ENCODE measurements around the gene SMARCAL1. TPM values are rescaled to one million over a fixed set of nuclear protein-coding genes. Genes with fewer than 3 reads are reported as not detected.

Gene SMARCAL1
- total RNA-seq, 2 donors from 2014 or later, result 15.3 to 32.2 TPM

DNA sequence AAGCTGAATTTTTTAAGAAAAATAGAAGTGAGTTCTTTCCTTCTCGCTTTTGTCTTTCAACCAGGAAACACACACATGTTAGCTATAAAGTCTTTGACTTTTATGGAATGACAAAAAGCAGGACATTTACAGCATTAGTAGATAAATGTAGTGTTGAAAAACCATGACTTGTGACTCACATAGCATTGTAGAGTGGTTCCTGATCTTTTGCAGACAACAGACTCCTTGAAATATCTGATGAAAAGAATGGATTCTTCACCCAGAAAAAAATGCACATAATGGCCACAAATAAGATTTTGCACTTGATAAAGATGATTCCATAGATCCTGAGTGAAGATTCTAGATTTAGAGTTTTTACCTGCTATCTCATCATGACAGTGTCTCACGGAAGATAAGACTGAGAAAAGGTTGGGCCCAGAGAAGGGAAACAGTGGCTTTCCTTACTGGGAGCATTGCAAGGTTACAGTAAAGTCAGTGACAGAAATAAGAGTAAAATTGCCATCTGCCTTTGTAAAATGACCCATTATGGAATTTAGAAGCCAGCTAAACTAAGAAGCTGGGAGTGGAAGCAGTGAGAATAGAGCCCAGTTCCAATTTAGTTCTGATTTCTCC is 14.0 kb downstream of the SMARCAL1 start:
- WGBS, result 90% methylated on average over 2 of the region's 2 CpGs
- no peak for TF ChIP-seq POLR2A (IDR thresholded peaks at IDR 0.05)
- TF ChIP-seq POLR2AphosphoS5 (IDR thresholded peaks at IDR 0.05), result no peak
- intact Hi-C loops (cut with DNase I), result no loop called here

GRCh38 chr2:216426938-216427337 is 14.7 kb downstream of the SMARCAL1 start:
- WGBS, result 88% methylated on average over 4 of the region's 4 CpGs
- Histone ChIP-seq H3K4me1 (replicated peaks) (no peaks in the 10 kb centered on the region), H3K27ac (no peak overlapping the region), H3K9me3 (no peaks in the 10 kb centered on the region), H3K36me3 (peaks cover 4 to 14% of the 10 kb centered on the region in 2 donors), H3K27me3 (replicated peaks; ENCODE audit: insufficient read depth) (no peaks in the 10 kb centered on the region), H3K4me3 (no peak overlapping the region)
- intact Hi-C loops (cut with DNase I), result no loop called here
- no peak for TF ChIP-seq POLR2A (IDR thresholded peaks at IDR 0.05)
- DNase-seq (ENCODE audit: low spot score), result no peak

More for the DNA sequence above, 14.0 kb downstream of the SMARCAL1 start:
- peaks cover 4 to 14% of the 10 kb centered on the region in 2 donors for H3K36me3 ChIP-seq
- no peak for DNase-seq (ENCODE audit: low spot score)
- no peaks in the 10 kb centered on the region for H3K4me1 ChIP-seq (replicated peaks)
- no peak overlapping the region for H3K27ac ChIP-seq
- H3K9me3 ChIP-seq, result no peaks in the 10 kb centered on the region
- H3K27me3 ChIP-seq (replicated peaks; ENCODE audit: insufficient read depth), result no peaks in the 10 kb centered on the region
- no peak overlapping the region for H3K4me3 ChIP-seq

DNA sequence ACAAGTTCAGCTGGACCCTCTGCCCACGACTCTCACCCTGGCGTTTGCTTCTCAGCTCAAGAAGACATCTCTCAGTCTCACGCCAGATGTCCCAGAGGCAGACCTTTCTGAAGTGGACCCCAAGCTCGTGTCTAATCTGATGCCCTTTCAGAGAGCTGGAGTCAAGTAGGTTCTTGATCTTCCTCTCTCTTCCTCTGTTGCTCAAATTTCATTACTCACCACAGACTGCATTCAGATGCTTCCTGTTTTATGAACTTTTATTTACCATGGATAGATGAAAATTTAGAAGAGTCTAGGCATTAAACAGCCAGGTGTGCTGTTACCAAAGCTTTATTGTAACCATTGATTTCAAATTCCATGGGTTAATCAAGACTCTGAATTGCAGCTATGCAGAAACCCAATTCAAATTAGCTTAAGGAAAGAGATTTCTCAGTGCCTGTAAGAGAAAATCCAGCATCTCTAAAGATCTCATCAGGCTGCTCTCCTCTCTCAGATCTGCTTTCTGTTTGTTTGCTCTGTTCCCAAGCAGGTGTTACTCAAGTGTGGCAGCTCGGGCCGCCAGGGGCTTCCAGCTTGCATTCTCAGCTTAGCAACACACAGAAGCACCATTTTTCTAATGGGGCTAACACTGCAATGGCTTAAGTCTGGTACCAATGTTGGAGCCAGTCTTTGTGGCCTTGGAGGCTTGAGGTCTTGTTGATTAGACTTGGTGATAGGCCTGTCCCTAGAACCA is 16.5 kb downstream of the SMARCAL1 start:
- no peaks in the 10 kb centered on the region for H3K27me3 ChIP-seq (replicated peaks; ENCODE audit: insufficient read depth)
- 81% methylated on average over 6 of the region's 6 CpGs for WGBS
- no peak for DNase-seq (ENCODE audit: low spot score)
- no peak overlapping the region for H3K27ac ChIP-seq
- no peaks in the 10 kb centered on the region for H3K9me3 ChIP-seq
- no peaks in the 10 kb centered on the region for H3K4me1 ChIP-seq (replicated peaks)
- no peak overlapping the region for H3K4me3 ChIP-seq
- intact Hi-C loops (cut with DNase I), result no loop called here
- TF ChIP-seq POLR2A (IDR thresholded peaks at IDR 0.05), result no peak
- TF ChIP-seq POLR2AphosphoS5 (IDR thresholded peaks at IDR 0.05), result no peak
- TF ChIP-seq CTCF (IDR thresholded peaks at IDR 0.05), result no peak
- H3K36me3 ChIP-seq, result peaks cover 8 to 11% of the 10 kb centered on the region in 2 donors

DNA sequence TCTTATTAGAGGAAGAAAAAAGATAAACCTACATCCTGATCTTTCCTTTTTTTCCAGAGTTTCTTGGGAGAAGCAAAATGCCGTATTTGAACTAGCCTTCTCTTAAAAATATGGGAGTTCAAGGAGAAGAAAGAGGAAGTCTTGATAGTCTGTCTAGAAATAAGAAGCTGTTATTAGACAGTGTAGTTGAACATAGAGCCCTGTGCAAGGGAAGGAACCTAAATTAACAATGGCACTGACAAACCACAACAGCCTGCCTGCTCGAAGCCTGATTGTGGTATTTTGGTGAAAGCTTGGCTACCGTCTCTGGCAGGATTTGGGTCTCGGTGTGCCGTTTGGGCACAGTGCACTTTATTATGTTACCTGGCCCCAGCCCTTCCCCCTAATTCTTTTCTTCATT is 17.1 kb downstream of the SMARCAL1 start:
- Histone ChIP-seq H3K4me1 (replicated peaks) (no peaks in the 10 kb centered on the region), H3K36me3 (peaks cover 8% of the 10 kb centered on the region in 2 donors), H3K9me3 (no peaks in the 10 kb centered on the region), H3K27ac (no peak overlapping the region), H3K4me3 (no peak overlapping the region), H3K27me3 (replicated peaks; ENCODE audit: insufficient read depth) (no peaks in the 10 kb centered on the region)
- intact Hi-C loops (cut with DNase I), result no loop called here
- 86% methylated on average over 5 of the region's 5 CpGs for WGBS
- no peak for TF ChIP-seq CTCF (IDR thresholded peaks at IDR 0.05)
- TF ChIP-seq POLR2A (IDR thresholded peaks at IDR 0.05), result no peak
- no peak for TF ChIP-seq POLR2AphosphoS5 (IDR thresholded peaks at IDR 0.05)
- DNase-seq (ENCODE audit: low spot score), result no peak

- H3K27me3 ChIP-seq (replicated peaks; ENCODE audit: insufficient read depth), result no peaks in the 10 kb centered on the region
- DNase-seq (ENCODE audit: low spot score), result no peak
- no peaks in the 10 kb centered on the region for H3K9me3 ChIP-seq
- H3K4me3 ChIP-seq, result no peak overlapping the region
- H3K36me3 ChIP-seq, result peaks cover 0 to 8% of the 10 kb centered on the region in 2 donors
- H3K27ac ChIP-seq, result no peak overlapping the region
- intact Hi-C loops (cut with DNase I), result no loop called here
- H3K4me1 ChIP-seq (replicated peaks), result no peaks in the 10 kb centered on the region
- TF ChIP-seq POLR2A (IDR thresholded peaks at IDR 0.05) (no peak), POLR2AphosphoS5 (IDR thresholded peaks at IDR 0.05) (no peak), CTCF (IDR thresholded peaks at IDR 0.05) (no peak)
- 88% methylated on average over 13 of the region's 13 CpGs for WGBS
Observed at GRCh38 chr2:216430811-216431530, 18.7 kb downstream of the SMARCAL1 start.
